Activated naive CD4-positive, alpha-beta T cell treated with anti-CD3 and anti-CD28 coated beads, Interleukin-2, amount 10 ng/mL, durations not matched to agents 5 hours and 36 hours (primary cell): ENCODE data around the gene DVL3. TPM values are rescaled to one million over a fixed set of nuclear protein-coding genes. Genes with fewer than 3 reads are reported as not detected.

Experiments used
- total RNA-seq, 2 experiments: library from RNA; stranded (reverse); gene quantifications; one replicate each; pipeline ENCODE4 v1.2.3, GENCODE V29; 2021

The DVL3 gene
- total RNA-seq: 10 to 100 TPM; 33.3 to 37.5 TPM

GRCh38 chr3:184154885-184155643, at the start of gene DVL3:
Gene DVL3 (plus strand): TSS chr3:184155377. CDS start chr3:184155636, 259 bp downstream.

GRCh38 chr3:184135149-184135910, 19.8 kb upstream of the DVL3 start, which contains the start of gene EIF2B5:
Gene EIF2B5 (plus strand): TSS chr3:184135358. CDS start chr3:184135386, 28 bp downstream.

GRCh38 chr3:184174646-184175492, 19.7 kb downstream of the DVL3 start, which contains the start of gene AP2M1:
Gene AP2M1 (plus strand): TSS chr3:184174855. CDS start chr3:184176994, 2,139 bp downstream.

GRCh38 chr3:184186184-184186901, 31.2 kb downstream of the DVL3 start, which contains the start of gene ABCF3:
Gene ABCF3 (plus strand): TSS chr3:184186199. CDS start chr3:184186208, 9 bp downstream.

Other genes with a start within 250 kb of the DVL3 start
- gene ABCC5, start 137.5 kb upstream of the DVL3 start, total RNA-seq: 10 to 100 TPM; 22.6 to 23.8 TPM
- not detected for gene HTR3D, start 123.6 kb upstream of the DVL3 start, total RNA-seq
- gene HTR3C, start 102.3 kb upstream of the DVL3 start, total RNA-seq: not detected
- gene HTR3E, start 58.3 kb upstream of the DVL3 start, total RNA-seq: not detected
- gene EIF2B5, start 20.0 kb upstream of the DVL3 start, total RNA-seq: 10 to 100 TPM; 48.1 to 51.4 TPM
- gene AP2M1, start 19.5 kb downstream of the DVL3 start, total RNA-seq: 100 to 1,000 TPM; 199 to 214 TPM
- 10 to 100 TPM; 60.4 TPM for gene ABCF3, start 30.8 kb downstream of the DVL3 start, total RNA-seq
- gene VWA5B2, start 74.2 kb downstream of the DVL3 start, total RNA-seq: not detected
- gene ALG3, start 93.6 kb downstream of the DVL3 start, total RNA-seq: 10 to 100 TPM; 37.9 to 41.2 TPM
- 1 to 10 TPM; 3.3 to 4.3 TPM for gene EEF1AKMT4, start 94.3 kb downstream of the DVL3 start, total RNA-seq
- not detected for gene CAMK2N2, start 106.2 kb downstream of the DVL3 start, total RNA-seq
- gene ECE2, start 120.6 kb downstream of the DVL3 start, total RNA-seq: not detected
- gene PSMD2, start 143.9 kb downstream of the DVL3 start, total RNA-seq: 100 to 1,000 TPM; 150 to 153 TPM
- gene EIF4G1, start 159.2 kb downstream of the DVL3 start, total RNA-seq: 100 to 1,000 TPM; 240 to 246 TPM
- gene FAM131A, start 182.2 kb downstream of the DVL3 start, total RNA-seq: 1 to 10 TPM; 5.8 to 6.1 TPM
- 1 to 10 TPM; 3.1 to 4.1 TPM for gene CLCN2, start 206.2 kb downstream of the DVL3 start, total RNA-seq
- gene POLR2H, start 206.3 kb downstream of the DVL3 start, total RNA-seq: 10 to 100 TPM; 74.2 to 78.3 TPM
- not detected for gene THPO, start 222.8 kb downstream of the DVL3 start, total RNA-seq
- gene CHRD, start 224.7 kb downstream of the DVL3 start, total RNA-seq: not detected